Measurements from ENCODE around the gene RYR1. TPM values are rescaled to one million over a fixed set of nuclear protein-coding genes. Genes with fewer than 3 reads are reported as not detected.

The RYR1 gene
- total and polyA plus RNA-seq, 2 of the 13 experiments (the other 11 are each of a cell fraction or from before 2014, with no cell fraction given) = 0.03 TPM; not detected in 1

- TF ChIP-seq ZNF318 (CRISPR knock-in tag; IDR thresholded peaks at IDR 0.05) = no peak
- TF ChIP-seq RBM22 (optimal IDR thresholded peaks at IDR 0.05; ENCODE audit: low read length) = no peak
- no peak for TF ChIP-seq AKNA (CRISPR knock-in tag; IDR thresholded peaks at IDR 0.05; ENCODE audit: borderline replicate concordance)
These were observed 34.4 kb upstream of the RYR1 start (continued) for GRCh38 chr19:38399081-38399480.
